ENCODE data around the gene CYP26B1.

Gene CYP26B1

DNA sequence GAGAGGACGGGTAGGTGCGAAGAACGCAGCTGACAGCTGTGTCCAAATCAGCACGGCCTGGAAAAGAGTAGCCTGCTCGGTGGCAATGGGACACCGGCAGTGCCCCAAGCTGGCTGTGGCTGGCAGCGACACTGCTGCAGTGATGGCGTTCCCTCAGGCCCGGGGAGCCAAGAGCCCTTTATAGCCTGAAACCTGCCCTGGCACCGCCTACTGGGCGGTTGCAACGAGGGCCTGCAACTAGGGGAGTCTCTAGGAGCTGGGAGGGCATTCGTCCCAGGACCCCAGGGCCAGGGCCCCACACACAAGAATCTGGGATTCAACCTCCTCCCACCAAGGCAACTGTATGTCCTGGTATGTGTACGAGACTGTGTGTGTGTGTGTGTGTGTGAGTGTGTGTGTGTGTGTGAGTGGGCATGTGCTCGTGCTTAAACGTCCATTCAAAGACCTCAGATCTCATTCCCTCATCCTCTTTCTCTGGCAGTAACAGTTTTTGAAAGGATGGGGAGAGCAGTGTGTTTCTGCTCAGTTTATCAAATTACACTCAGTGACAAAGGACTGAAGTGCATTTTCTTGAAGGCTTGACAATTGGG is 6.8 kb upstream of the CYP26B1 start:
- no peak for DNase-seq (ENCODE audit: low read depth in 2 of 2)

DNA sequence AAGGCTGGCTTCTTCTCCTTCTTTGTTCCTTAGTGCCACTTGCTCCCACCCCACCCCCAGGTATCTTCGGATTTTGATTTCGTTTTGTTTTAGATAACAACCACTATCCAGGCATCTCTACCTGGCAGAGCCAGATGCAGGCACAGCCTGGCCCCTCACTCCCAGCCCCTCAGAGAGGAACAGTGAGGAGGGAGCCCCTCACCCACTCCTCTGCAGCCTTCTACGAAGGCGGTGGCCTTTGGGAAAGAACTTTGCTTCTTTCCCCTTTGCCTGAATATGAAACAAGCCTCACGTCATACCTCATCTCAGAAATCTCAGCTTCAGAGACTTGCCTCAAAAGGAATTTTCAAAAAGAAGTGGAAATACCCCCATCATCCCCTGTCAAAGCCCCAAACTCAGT is 6.3 kb upstream of the CYP26B1 start:
- DNase-seq (ENCODE audit: low read depth in 2 of 2): no peak

DNA sequence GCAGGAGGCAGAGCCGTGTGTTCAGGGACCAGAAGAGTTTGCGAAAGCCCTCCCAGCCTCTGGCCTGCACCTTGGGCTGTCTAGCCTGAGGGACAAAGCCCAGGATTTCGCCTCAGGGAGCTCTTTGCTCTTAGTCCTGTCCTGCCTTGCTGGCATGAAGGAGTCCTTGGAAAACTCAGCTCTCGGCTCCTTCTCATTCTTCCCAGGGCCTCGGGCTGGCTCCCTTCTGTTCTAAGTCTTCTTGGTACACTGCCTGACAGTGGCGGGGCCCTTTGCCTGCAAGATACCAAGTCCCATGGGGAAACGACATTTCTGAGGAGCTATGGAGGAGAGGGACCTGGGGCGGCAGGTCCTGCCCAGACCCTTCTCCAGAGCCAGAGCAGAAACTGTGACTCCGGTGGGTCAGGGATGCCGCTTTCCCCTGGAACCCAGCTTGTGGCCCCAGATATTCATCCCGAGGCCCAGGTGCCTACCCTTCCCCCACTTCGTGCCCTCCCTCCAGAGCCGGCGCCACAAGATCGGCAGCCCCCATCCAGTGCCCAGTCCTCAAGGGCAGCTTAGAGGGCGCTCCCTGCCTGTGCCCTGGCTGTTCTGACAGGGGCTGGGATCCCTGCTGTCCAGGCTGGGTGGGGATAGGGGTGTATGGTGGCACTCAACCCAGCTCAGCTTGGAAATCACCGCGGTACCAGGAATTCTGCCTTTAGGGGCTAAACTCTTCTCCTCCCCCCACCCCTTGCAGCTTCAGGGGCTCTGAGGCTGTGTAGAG is 5.5 kb upstream of the CYP26B1 start:
- no peak for DNase-seq (ENCODE audit: low read depth in 2 of 2)

DNA sequence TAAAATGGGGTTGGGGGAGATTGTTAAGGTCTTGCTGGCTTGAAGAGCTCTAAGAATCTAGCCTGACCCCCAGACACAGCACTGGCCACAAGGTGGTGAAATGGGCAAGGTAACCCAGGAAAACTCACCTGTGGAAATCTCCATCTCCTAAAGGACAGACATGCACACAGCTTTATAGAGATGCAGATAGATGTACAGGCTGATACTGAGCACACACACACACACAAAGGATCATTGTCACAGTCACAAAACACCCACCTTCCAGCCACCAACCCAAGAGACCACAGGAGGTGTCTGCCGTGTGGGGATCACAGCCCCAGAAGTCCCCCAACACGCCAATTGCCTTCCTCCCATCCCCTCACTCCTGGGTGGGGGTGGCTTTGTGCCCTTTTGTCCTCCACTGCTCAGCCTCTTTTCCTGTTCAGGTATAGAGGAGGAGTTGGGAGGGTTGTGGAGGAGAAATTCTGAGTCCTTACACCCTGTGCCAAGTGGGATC is 3.2 kb upstream of the CYP26B1 start:
- DNase-seq (ENCODE audit: low read depth in 2 of 2): no peak

DNA sequence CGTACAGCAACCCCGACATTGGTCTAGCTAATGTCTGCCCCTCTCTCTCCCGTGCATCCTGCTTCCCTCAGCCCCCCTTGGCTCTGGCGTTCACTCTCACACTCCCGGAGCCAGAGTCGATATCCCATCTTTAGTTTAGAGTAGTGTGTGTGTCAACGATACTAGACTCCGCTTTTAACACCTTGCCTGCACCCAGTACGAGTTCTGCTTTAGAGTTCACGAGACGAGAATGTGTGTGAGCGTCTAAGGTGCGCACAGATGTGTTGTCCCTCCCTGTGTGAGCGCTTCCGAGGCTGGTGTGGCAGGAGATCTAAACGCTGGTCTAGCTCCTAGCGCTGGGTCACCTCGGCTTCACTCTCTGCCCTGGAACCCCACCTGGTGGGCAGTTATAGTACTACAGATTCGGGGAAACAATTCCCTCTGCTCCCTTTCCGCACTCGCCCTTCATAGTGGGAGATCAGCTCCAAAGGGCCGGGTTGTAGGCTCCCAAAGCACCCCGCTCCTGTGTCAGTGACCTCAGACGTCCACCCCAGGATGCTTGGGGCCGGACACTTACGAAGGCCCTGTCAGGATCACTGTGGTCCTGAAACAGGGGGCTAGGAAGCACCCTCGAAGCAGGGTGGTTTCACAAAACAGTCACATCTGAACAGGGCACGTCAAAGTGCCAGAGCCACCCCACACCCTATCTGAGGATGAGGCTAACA is 2.6 kb upstream of the CYP26B1 start:
- DNase-seq (ENCODE audit: low read depth in 2 of 2): peak; percentile 17 to 31

DNA sequence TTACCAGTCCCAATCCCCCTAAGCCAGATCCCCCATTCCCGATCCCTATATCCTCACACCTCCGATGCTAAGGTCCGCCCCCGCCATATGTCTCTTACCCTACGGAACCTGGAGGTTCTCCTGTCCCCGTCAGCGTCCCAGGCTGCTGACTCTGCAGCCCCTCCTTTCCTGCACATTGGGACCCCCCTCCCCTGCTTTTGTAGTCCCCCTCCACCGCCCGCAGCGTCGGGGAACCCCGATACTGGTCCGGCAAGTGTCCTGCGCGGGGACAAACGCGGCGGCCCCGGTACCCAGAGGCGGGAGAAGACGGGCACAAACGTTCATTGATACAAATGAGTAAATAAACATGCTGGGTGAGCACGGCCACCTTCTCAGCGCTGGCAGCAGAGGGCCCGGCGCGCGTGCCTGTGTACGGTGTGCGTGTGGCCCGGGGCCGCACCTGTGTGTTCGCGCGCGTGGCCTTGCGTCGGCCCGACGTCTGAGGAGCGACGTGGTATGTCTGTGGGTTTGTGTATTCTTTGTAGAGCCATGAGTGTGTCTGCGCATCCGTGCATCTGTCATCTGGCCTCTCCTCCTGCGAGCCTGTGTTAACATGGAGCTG is 2.0 kb upstream of the CYP26B1 start:
- no peak for DNase-seq (ENCODE audit: low read depth in 2 of 2)

DNA sequence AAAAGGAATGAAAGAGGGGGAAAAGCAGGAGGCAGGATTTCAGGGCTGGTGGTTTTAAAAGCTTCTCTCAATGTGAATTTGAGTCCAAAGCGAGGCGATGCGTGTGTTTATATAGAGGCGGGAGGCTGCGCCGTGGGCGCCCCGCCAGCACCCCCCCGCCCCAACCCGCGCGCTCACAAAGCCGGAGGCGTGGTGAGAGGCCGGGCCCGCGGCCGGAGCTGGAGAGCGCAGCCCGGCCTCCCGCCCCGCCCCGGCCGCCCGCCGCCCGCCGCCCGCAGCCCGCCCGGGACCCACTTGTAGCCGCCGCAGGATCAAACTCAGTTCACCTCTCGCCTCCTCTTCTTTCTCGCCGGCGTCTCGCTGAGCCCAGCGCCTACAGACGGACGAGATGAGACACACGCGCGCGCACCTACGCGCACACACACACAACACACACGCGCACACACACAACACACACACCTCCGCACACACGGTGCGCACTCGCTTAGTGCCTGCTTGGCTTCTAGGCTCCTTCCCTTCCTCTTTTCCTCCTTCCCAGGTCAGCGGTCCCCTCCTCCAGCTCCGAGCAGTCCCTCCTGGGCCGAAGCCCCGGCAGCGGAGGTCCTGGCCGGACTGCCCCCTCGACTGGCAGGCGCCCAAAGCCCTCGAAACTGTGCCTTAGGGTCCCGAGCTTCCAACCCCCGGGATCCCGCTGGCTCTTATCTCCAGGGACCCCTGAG is 1.3 kb upstream of the CYP26B1 start:
- no peak for DNase-seq (ENCODE audit: low read depth in 2 of 2)

DNA sequence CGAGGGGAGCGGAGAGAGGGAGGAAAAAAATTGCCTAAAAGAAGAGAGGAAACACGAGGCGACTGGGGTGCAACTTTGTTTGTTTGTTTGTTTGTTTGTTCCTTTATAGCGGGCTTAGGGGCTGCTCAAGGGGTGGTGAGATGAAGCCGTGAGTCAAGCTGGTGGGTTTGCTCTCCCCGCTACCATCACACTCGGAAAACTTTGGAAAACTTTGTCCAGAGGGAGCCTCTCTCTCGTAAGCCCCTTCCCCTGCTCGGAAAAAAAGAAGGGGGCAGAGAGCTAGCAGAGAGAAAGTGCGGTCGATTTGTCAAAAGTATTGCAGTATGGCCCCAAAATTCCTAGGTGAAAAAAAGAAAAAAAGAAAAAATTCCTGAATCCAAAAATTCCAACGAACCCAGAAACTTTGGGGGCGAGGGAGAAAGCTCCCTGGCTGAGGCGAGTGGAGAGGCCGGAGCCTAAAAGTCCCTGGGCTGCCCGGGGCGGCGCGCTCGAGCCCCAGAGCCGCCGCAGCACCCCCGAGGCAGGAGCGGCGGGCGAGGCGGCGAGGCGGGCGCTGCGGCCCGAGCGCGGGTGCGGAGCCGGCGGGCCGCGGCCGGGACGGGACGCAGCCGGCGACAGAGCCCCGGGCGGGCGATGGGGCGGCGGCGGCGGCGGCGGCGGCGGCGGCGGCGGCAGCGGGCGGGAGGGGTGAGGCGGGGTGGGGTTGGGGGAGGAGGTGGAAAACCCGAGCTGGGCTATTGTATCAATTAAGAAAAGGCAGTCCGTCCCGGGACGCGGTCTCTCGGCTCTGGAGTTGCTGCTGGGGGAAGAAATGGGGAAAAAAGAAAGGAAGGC is 558 bp upstream of the CYP26B1 start:
- no peak for DNase-seq (ENCODE audit: low read depth in 2 of 2)

DNA sequence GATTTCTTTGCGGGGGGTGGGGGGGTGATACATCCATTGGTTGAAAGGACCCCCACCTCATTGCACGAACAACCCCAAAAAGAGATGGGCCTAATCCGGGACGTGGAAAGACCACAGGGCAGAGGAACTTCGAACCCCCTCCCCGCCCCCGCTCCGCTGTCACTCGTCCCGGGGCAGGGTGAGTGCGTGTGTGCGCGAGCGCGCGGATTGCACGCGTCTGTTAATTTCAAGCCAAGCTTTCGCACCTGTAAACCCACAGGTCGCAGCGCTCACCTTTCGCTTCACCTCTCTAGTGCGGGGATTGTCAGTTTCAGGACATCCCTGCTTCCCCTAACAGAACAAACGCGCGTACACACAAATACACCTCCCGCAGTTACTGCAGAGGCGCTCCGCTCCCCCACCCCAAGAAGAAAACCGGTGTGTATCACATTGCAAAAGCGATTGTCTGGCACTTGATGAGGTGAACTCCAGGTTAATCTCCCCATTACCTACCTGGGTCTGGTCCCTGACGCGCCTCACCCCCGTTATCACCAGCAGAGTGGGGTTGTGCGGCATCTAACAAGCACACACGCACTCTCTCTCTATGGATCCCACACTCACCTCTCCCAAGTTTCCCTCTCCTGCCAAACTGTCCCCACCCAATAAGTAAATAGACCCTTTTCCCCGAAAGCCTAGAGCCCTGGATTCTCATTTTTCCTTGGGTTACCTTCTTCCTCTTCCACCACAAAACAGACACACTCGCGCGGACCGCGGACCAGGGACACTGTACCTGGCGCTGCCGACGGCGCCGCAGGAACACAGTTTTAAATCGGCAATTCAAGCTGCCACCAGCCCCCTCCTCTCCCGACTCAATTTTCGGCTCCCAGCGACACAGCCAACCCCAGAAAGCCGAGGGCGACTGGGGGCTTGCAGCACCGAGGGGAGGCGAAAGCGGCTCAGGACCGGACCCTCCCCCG is 1.0 kb downstream of the CYP26B1 start:
- DNase-seq (ENCODE audit: low read depth in 2 of 2): no peak

DNA sequence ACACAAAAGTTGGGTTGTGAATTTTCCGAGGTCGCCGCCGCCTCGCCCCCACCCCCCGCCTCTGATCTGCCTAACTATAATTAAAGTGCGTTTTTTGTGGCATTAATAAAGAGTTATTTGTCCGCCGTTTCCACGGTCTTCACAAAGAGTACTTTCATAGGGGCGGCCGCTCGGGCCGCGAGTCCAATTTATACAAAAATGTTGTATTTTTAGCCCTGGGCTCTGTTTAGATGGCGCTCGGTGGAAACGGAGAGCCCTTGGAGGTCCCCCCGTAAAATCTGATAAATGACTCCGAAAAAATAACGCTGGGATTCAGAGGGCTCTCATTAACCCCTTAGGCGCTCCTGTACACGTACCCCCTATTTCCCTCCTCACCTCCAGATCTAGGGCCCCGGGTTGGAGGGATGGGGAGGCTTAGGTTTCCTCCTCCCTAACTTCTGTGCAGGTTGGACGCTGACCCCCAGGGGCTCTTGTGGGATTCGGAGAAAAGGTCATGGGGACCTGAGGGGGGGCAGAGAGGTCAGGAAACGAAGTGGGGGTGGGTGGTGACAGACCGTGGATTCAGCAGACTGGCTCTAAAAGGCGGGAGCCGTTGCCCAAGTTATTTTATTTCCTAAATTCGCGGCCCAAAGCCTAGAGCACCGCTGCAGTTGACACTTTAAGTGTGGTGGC is 1.9 kb downstream of the CYP26B1 start:
- no peak for DNase-seq (ENCODE audit: low read depth in 2 of 2)

DNA sequence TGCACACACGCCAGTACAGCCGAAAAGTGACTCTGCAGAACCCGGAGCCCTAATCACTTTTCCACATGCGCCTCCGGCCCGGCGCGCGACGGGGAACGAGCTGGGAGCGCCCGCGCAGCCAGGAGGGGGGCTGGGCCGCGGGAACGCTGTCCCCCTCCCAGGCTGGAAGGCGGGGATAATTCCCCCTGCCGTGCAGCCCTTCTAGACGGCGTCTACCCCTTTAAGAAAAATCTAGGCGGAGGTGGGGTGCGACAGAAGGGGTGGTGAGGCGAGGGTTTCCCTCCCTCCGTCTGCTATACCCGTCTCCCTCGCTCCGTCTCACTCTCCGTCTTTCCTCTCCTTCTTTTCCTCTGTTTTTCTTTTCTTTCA is 2.4 kb downstream of the CYP26B1 start:
- no peak for DNase-seq (ENCODE audit: low read depth in 2 of 2)

DNA sequence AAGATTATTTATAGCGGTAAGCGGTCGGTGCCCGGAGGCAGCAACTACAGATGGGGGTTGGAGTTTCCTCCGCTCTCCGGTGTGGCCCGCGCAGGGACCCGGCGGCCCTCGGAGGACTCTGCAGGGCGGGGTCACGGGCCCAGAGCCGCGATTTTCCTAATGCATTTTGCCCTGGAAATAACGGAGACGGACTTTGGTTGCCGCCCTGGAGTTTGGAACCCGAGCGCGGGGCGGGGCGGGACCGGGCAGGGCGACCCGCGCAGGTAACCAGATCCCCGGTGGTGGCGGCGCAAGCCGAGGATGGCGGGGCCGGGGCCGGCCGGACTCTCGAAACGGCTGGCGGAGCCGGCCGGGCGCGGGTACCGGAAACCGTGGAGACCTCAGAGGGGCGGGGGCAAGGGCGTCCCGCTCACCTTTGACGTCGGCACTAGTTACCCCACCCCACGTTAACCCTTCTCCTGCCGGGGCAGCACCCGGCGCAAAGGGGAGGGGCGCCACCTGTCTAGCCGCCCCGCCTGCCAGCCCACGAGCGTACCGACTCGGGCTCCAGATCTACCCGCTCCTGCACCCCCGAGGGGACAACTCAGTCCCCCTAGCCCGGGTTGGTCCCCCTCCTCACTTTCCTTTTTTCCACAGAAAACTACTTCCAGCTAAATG is 2.9 kb downstream of the CYP26B1 start:
- no peak for DNase-seq (ENCODE audit: low read depth in 2 of 2)

DNA sequence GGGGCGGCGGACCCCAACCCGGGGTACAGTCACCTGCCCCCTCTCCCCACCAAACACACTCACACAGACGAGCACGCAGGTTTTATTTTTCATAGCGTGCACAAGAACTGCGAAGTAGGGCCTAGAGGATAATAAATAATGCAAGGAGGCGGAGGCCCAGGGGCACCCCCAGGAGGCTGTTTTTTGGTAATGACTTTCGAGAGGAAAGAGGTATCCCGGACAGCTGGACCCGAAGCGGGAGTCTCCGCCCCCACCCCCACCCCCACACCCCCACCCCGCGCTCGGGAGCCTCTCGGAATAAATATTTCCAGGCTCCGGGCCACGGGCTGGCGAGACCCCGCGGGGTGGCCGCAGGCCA is 3.4 kb downstream of the CYP26B1 start:
- DNase-seq (ENCODE audit: low read depth in 2 of 2): no peak

DNA sequence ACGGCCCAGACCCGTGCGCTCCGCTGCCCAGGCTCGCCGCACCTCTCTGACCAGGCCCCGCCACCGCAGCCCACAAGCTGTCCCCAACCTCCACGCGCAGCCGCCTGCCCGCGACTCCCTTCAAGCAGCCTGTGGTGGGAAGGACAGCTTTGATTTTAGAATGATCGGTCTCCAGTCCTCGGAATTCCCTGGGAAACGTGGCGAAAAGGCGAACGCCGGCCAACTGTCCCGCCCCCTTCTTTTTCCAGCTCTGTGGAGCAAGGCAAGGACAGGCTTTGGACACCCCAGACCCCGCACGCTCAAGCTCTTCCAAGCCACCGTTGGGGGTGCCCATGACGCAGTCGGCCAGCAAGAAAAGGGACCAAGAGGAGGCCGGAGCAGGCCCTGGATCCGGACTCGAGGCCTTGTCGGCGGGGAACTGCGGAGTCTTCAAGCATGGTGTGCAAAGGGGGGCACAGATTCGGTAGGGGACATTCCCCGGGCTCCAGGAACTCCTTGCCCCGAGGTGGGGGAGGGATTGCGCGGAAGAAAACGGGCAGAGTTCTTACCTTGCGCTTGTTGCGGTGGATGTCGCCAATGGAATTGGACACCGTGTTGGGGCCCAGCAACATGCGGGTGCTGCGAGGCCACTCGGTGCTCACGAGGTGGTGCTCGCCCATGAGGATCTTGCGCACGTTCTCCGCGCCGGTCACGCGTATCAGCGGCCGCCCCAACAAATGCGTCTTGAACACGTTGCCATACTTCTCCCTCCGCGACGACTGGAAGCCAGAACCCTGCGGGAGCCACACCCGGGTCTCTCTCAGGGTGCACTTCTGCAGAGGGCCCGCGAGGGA is 4.0 kb downstream of the CYP26B1 start:
- DNase-seq (ENCODE audit: low read depth in 2 of 2): no peak

DNA sequence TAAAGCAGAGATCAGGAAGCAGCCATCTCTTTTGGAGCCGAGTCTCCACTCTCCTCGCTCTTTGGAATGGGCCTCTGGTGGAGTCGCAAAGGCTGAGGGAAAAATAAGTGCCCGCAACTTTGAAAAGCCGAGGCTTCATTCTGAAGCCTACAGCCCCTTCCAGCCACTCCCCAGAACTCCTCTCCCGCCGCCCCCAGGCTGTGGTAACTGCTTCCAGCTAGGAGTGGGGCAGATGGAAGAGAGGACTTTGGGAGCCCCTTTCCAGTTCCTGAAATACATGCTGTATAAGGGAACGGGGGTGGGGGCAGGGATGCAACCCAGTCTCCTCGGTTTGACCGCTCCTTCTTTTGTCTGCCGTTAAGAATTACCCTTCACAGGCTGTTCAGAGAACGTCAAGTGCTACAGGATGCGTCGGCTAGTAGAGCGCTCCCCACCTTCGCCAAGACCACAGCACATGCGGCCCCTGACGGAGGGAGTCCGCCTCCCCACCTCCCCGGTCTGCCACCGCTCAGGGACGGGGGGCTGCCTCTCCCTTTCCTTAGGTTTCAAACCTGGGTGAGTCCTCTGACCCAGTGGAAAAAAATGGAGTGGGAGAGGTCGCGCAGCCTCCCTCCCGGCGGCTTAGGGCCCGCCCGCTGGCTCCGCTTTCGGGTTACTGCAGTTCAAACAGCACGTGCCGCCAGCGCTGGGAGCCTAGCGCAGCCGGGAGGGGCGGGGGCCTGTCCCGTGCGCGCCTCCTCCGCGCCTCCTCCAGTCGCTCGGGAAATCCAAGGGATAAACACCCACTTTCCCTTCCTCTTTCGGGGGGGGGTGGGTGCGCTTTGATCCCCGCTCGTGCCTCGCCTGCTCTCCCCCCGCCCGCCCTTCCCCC is 4.9 kb downstream of the CYP26B1 start:
- no peak for DNase-seq (ENCODE audit: low read depth in 2 of 2)

DNA sequence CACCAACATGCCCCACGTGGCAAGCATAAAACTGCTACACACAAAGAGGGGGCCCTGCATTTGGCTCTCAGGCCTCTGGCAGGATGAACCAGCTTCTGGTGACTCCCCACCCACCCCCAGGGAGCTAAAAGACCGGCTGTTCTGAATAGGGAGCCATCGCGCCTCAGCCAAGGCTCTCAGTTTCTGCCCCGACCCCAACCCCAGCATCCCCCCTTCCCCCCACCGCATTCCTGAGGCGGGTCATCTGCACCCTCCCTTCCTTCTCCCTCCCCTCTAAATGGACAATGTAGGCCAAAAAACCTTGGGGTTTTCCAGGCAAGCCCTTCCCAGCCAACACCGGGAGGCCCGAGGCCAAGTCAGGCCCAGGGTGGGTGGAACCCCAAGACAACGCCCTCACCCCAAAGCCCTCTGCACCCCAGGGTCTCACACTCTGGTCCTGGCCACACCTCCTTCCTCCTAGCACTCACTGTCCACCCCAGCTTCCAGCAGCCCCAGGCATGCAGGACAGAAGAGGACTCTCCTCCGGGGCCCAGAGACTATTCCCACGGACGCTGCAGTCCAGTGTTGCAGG is 5.7 kb downstream of the CYP26B1 start:
- no peak for DNase-seq (ENCODE audit: low read depth in 2 of 2)
